Loucy (cell line): Measurements from ENCODE around the gene THSD7A.

ENCODE experiments used
- EZH2phosphoT487 ChIP-seq: fragments of 200-600 bp; IDR thresholded peaks from 2 replicates; pipeline ENCODE4 v1.6.1; 2018; ENCODE audit warnings: antibody characterized with exemption, mild to moderate bottlenecking, moderate library complexity, borderline replicate concordance
- TF ChIP-seq, protein P1 (sequence below): fragments of 200-600 bp; sonication (generic); conservative IDR thresholded peaks from 2 replicates; pipeline ENCODE4 v1.5.1; 2014; ENCODE audit warnings: mild to moderate bottlenecking, antibody characterized with exemption, low read length

- TF ChIP-seq, protein P1, sequence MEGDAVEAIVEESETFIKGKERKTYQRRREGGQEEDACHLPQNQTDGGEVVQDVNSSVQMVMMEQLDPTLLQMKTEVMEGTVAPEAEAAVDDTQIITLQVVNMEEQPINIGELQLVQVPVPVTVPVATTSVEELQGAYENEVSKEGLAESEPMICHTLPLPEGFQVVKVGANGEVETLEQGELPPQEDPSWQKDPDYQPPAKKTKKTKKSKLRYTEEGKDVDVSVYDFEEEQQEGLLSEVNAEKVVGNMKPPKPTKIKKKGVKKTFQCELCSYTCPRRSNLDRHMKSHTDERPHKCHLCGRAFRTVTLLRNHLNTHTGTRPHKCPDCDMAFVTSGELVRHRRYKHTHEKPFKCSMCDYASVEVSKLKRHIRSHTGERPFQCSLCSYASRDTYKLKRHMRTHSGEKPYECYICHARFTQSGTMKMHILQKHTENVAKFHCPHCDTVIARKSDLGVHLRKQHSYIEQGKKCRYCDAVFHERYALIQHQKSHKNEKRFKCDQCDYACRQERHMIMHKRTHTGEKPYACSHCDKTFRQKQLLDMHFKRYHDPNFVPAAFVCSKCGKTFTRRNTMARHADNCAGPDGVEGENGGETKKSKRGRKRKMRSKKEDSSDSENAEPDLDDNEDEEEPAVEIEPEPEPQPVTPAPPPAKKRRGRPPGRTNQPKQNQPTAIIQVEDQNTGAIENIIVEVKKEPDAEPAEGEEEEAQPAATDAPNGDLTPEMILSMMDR, result no peak
- TF ChIP-seq EZH2phosphoT487, result no peak
These were observed 56.6 kb downstream of the THSD7A start for GRCh38 chr7:11775401-11775800.
